ENCODE data around the gene NIPA2. TPM values are rescaled to one million over a fixed set of nuclear protein-coding genes. Genes with fewer than 3 reads are reported as not detected.

Gene NIPA2
- total RNA-seq, 3 donors from 2014 or later (not counting 1 experiment from before 2014, with no cell fraction given) = 37.3 to 41.3 (median 40.9) TPM

GRCh38 chr15:22846073-22846472, 7.6 kb downstream of the NIPA2 start:
- 94% methylated on average over 6 of the region's 6 CpGs for WGBS (ENCODE audit: insufficient coverage)
- DNase-seq (no peak), ATAC-seq (no peak)
- no peak overlapping the region for H3K4me3 Mint-ChIP-seq
- Histone ChIP-seq H3K4me3 (ENCODE audit: low read length) (no peak overlapping the region), H3K27me3 (ENCODE audit: control insufficient read depth, insufficient read depth, low read length) (no peaks in the 10 kb centered on the region), H3K9me3 (ENCODE audit: control insufficient read depth, insufficient read depth, low read length) (no peaks in the 10 kb centered on the region), H3K36me3 (ENCODE audit: control insufficient read depth, insufficient read depth, low read length) (peaks cover 32% of the 10 kb centered on the region), H3K4me1 (ENCODE audit: control insufficient read depth, insufficient read depth, low read length) (peaks cover 10% of the 10 kb centered on the region), H3K27ac (ENCODE audit: low read length) (no peak overlapping the region)
- intact Hi-C loops (cut with micrococcal nuclease) = no loop called here
- no peaks in the 10 kb centered on the region for H3K9me3 Mint-ChIP-seq
- no peaks in the 10 kb centered on the region for H3K27me3 Mint-ChIP-seq (ENCODE audit: low read depth in 2 of 2)
- peaks cover 47 to 61% of the 10 kb centered on the region in 2 donors for H3K4me1 Mint-ChIP-seq
- no peaks in the 10 kb centered on the region for H3K36me3 Mint-ChIP-seq
- no peak for TF ChIP-seq CTCF (IDR thresholded peaks at IDR 0.05)
- peak overlapping the region; percentile 37 to 77 for H3K27ac Mint-ChIP-seq

- WGBS (ENCODE audit: insufficient coverage) = 53% methylated on average over 2 of the region's 3 CpGs
- Mint-ChIP-seq H3K4me1 (peaks cover 43% of the 10 kb centered on the region in 2 donors), H3K27ac (peak overlapping the region; percentile 24 to 53), H3K36me3 (no peaks in the 10 kb centered on the region), H3K9me3 (no peaks in the 10 kb centered on the region), H3K27me3 (ENCODE audit: low read depth in 2 of 2) (no peaks in the 10 kb centered on the region), H3K4me3 (no peak overlapping the region)
- Histone ChIP-seq H3K27ac (ENCODE audit: low read length) (no peak overlapping the region), H3K9me3 (ENCODE audit: control insufficient read depth, insufficient read depth, low read length) (no peaks in the 10 kb centered on the region), H3K36me3 (ENCODE audit: control insufficient read depth, insufficient read depth, low read length) (peaks cover 56% of the 10 kb centered on the region), H3K27me3 (ENCODE audit: control insufficient read depth, insufficient read depth, low read length) (no peaks in the 10 kb centered on the region), H3K4me3 (ENCODE audit: low read length) (no peak overlapping the region), H3K4me1 (ENCODE audit: control insufficient read depth, insufficient read depth, low read length) (peaks cover 3% of the 10 kb centered on the region)
- intact Hi-C loops (cut with micrococcal nuclease) = no loop called here
- peak; percentile 35 to 67 (median 57) for ATAC-seq
- no peak for TF ChIP-seq CTCF (IDR thresholded peaks at IDR 0.05)
- no peak for DNase-seq
These were observed 11.6 kb downstream of the NIPA2 start for GRCh38 chr15:22850055-22850454.

GRCh38 chr15:22851513-22851912, 13.0 kb downstream of the NIPA2 start:
- H3K4me3 Mint-ChIP-seq = no peak overlapping the region
- ATAC-seq = no peak
- H3K27ac Mint-ChIP-seq = peak overlapping the region in 1 of 2 donors; percentile 23
- Histone ChIP-seq H3K9me3 (ENCODE audit: control insufficient read depth, insufficient read depth, low read length) (no peaks in the 10 kb centered on the region), H3K27ac (ENCODE audit: low read length) (no peak overlapping the region), H3K36me3 (ENCODE audit: control insufficient read depth, insufficient read depth, low read length) (peaks cover 51% of the 10 kb centered on the region), H3K27me3 (ENCODE audit: control insufficient read depth, insufficient read depth, low read length) (no peaks in the 10 kb centered on the region), H3K4me1 (ENCODE audit: control insufficient read depth, insufficient read depth, low read length) (peaks cover 3% of the 10 kb centered on the region), H3K4me3 (ENCODE audit: low read length) (no peak overlapping the region)
- no peaks in the 10 kb centered on the region for H3K36me3 Mint-ChIP-seq
- 84% methylated on average over 4 of the region's 4 CpGs for WGBS (ENCODE audit: insufficient coverage)
- no peaks in the 10 kb centered on the region for H3K9me3 Mint-ChIP-seq
- no peak for TF ChIP-seq CTCF (IDR thresholded peaks at IDR 0.05)
- no peaks in the 10 kb centered on the region for H3K27me3 Mint-ChIP-seq (ENCODE audit: low read depth in 2 of 2)
- DNase-seq = no peak
- intact Hi-C loops (cut with micrococcal nuclease) = no loop called here
- H3K4me1 Mint-ChIP-seq = peaks cover 32 to 37% of the 10 kb centered on the region in 2 donors

GRCh38 chr15:22855791-22856190, 17.3 kb downstream of the NIPA2 start:
- H3K27ac Mint-ChIP-seq = peak overlapping the region; percentile 7 to 23

More at GRCh38 chr15:22855791-22856190, 17.3 kb downstream of the NIPA2 start:
- 84% methylated on average over 4 of the region's 4 CpGs for WGBS (ENCODE audit: insufficient coverage)
- ATAC-seq (no peak), DNase-seq (no peak)
- Histone ChIP-seq H3K36me3 (ENCODE audit: control insufficient read depth, insufficient read depth, low read length) (peaks cover 47% of the 10 kb centered on the region), H3K4me1 (ENCODE audit: control insufficient read depth, insufficient read depth, low read length) (no peaks in the 10 kb centered on the region), H3K27me3 (ENCODE audit: control insufficient read depth, insufficient read depth, low read length) (no peaks in the 10 kb centered on the region), H3K4me3 (ENCODE audit: low read length) (no peak overlapping the region), H3K9me3 (ENCODE audit: control insufficient read depth, insufficient read depth, low read length) (no peaks in the 10 kb centered on the region), H3K27ac (ENCODE audit: low read length) (no peak overlapping the region)
- H3K36me3 Mint-ChIP-seq = peaks cover 9% of the 10 kb centered on the region
- H3K4me3 Mint-ChIP-seq = no peak overlapping the region
- no peak for TF ChIP-seq CTCF (IDR thresholded peaks at IDR 0.05)
- H3K27me3 Mint-ChIP-seq (ENCODE audit: low read depth in 2 of 2) = no peaks in the 10 kb centered on the region
- no peaks in the 10 kb centered on the region for H3K9me3 Mint-ChIP-seq
- intact Hi-C loops (cut with micrococcal nuclease) = no loop called here
- H3K4me1 Mint-ChIP-seq = peaks cover 10% of the 10 kb centered on the region in 2 donors
